HG02571 (cell line): Measurements from ENCODE around the gene PIEZO2.
"Not testable (repeated sequence)": the region's sequence is repeated elsewhere in the genome, so short reads cannot be mapped to it uniquely, and the experiment has no call there.

ENCODE experiments used
- ATAC-seq: cut with Tn5 transposase; IDR thresholded peaks from one replicate; pipeline ENCODE4 v1.9.1; 2021; ENCODE audit warnings: mild to moderate bottlenecking, moderate library complexity; ENCODE audit not compliant: unreplicated experiment

PIEZO2 gene

DNA sequence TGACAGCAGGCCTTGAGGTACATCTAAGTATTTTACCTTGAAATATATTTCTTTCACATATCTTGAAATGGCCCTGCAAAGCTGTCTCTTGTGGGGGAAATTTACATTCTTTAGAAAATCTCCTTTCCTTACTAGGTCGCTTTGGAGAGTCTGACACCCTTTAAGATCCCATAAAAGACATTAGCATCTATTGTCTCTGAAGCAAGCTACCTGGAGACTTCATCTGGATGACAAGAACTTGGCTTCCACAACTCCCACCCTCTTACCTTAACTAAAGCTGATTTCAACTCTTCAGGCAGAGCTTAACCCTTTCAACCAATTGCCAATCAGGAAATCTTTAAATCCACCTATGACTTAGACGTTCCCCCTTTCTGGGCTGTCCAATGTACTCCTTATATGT is 219.3 kb downstream of the PIEZO2 start:
- no peak for ATAC-seq

DNA sequence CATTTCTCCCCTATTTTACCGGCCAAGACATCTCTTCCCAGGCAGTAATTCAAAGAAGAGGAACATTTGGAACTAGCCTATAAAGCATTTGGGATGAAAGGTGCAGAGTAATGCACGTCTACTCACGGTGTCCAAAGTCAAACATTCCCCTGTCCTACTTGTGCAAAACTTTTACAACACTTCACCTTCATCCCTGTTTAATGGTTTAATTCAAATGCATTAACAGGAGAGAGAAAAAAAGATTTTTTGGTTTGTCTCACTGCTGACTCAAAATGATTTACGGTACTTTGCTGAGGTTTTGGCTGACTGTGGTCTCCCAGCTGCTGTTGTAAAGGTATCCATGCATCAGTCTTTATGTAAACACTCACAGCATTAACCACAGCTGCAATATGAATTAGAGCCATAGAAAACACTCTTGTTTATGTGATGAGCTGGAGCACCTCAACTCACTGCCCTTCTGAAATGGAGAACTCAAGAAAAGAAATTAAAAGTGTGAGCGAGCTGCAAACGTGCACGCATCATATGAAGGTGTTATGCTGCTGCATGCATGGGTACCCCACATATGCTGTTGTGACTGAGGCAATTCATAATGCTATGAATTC is 220.5 kb downstream of the PIEZO2 start:
- ATAC-seq, result peak; percentile 49

DNA sequence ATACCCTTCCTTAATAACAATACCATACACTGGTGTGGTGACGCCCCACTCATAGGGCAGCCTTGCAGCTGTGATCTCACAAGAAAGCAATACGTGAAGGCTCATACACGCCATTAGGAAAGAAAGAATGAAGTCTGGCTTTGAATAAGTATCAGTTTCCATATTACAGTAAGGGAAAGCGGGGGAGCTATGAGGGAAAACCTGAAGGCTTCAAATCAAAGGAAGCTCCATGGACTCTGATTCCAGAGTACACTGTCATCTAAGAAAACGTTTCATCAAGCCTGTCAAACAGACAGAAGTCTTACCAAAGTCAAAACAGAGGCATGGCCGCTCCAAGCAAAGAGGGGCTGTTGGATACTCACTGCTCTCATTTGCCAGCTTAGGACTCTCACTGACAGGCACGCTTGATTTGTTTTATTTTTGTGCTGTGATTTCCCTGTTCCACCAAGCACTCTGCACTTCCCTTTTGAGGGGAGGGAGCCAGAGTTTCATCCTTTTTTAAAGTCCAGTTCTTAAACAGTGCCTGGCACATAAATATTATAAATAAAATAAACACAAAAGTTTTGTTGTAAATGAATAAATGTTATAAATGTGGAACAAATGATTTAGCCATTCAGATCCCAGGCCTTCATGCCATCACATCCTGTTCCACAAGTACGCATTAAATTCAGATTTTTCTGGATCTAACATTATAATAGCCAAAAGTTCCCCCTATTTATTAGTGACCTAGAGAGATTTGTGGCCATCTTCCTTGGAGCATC is 221.2 kb downstream of the PIEZO2 start:
- peak; percentile 67 for ATAC-seq

DNA sequence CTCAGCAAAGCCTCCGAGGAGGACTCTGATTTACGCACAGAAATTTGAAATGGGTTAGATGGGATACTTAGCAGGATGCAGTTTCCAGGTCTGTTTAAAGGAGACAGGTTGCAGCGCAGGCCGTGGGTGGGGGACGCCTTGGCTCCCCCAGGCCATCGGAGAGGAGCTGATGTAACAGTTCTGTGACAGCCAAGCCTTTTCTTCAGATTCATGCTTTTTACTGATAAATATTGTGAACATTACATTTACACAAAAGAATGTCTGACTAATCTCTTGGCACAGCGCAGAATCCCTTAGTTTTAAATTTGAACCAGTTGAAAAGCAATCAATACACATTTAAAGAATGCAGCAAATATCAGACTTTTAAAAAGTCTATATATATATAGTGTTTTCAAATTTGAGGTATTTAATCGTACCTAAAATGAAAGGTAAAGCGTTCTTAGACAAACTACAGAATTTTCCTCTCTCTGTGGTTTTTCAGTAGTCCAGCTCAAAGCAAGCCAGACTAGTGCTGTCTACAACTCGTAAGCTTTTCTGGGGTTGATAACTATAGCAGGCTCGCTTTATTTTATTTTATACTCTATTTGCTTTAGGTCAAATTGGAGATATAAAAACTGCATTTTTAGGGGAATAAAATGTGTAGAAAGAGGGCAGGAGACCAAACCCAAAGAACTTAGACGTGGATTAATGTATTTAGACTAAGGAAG is 221.9 kb downstream of the PIEZO2 start:
- no peak for ATAC-seq

DNA sequence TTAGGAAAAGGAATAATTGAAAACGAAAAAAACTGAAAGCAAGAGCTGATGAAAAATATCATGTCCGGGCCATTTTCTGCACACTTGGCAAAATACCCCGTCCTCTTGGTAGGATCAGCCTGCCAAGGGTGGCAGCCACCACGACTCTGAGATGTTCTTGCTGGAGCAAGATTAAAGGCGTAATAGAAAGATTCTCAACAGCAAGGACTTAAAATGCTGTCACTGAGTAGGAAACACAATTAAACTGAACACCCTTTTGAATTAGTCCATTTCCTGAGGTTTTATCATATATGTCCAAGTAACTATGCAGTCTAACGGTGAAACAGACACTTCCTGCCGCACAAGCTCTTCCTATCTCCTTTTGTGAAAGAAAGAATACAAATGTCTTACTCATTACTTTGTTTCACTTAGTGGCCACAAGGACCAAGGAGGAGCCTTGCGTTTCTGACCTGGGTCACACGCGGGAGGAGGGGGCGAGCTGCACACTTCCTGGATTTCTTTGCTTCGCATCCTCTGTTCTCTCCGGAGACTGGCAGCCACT is 222.7 kb downstream of the PIEZO2 start:
- no peak for ATAC-seq

DNA sequence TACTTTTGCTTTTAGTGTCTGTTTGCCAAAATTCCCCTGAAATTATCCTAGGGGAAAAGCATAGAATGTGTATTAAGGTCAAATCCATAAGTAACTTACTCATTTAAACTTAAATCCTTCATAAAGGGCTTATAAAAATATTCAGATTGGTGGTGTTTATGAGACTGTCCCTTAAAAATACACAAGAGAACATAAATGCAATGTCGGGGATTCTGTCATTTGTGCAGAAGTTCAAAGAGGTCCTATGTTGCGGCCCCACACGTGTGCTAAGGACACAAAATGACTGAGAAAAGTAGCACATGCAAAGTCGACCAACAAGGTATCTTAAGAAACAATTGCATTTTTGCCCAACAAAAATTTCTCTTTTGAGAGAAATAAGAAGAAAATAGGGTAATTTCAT is 225.1 kb downstream of the PIEZO2 start:
- ATAC-seq, result no peak

DNA sequence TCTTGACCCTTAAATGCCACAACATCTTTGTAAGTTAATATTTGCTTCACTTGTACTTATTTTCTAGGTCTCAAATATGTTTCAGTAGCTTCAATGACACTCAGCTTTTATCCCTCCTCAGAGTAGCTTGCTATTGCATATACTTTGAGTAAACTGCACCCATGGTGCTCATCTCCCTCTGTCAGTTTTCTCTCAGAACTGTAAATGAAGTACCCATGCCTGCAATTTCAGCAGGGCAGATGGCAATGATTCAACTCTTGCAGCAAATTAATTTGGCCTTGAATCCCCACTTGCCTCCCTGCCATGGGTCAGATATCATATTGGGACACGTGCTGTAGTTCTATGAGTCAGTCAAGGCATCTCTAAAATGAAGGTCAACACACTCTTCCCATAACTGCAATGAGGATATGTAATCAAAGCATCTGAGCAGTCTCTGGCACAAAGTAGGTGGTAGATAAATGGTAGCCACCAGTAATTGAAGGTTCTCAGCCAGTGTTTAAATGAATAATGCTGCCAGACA is 225.8 kb downstream of the PIEZO2 start:
- ATAC-seq, result no peak

DNA sequence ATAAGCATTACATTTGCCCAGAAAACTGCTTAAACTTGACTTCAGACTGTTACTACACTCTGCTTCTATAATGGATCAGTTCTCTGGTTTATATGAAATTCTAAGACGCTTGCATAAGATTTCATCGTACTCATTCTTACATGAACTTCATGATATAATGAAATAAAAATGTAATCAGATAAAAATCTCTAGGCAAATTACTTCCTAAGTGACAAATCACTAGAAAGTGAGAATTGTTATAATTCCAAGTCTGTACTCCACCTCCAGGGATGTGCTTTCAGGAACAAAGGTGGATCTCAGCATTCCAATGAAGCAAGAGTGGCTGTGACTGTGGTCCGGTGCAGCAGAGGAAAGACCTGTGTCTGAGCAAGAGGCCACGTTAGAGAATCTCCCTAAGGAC is 226.2 kb downstream of the PIEZO2 start:
- ATAC-seq, result no peak

DNA sequence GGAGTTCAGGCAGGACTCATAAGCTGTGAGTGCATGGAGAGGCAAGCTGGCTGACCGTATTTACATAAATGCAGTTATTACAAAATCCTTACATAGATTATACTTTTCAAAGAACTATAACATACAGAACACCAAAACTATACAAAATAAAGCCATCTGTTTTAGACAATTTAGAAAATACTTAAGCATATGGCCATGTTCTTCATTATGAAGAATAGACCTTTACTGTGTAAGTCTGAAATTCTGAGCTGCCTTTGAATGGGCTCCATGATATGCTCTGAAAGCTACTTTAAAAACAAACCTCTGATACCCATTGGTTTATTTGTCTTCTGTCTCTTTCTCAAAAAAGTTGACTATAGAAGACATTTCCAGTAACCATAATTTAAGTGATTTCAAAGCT is 226.7 kb downstream of the PIEZO2 start:
- ATAC-seq, result not testable (repeated sequence)

DNA sequence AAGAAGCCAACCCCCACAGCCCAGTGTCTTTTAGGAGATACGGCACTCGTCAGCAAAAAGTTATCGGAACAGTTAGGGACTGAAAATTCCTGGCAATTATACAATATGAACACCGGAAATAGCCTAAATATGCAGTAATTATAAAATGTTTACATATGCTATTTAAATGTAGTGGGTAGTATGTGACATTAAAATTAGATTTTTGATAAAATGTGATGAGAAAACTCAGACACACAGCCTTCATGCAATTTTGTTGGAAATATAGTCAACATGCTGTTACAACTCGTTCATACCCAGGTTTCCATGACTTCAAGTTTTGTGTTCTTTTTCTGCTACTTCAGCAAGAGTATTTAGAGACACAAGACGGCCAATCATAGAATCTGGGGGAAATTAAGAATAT is 229.1 kb downstream of the PIEZO2 start:
- not testable (repeated sequence) for ATAC-seq

DNA sequence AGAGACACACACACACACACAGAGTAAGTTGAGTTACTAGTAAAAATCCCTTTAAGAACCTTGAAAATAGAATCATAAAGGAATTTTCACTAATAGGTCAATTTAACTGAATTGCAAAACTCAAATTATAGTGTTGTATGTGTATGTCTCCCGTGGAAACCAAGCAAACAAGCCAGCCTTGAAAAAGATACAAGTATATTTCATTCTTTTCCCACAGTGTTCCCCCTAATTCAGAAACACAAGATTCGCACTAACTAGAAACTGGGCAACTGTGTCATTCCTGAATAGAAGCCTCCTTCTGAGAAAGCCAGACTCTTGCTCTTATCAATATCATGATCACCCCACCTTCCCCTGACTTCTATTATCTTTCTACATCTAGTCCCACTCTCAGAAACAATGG is 229.5 kb downstream of the PIEZO2 start:
- no peak for ATAC-seq

DNA sequence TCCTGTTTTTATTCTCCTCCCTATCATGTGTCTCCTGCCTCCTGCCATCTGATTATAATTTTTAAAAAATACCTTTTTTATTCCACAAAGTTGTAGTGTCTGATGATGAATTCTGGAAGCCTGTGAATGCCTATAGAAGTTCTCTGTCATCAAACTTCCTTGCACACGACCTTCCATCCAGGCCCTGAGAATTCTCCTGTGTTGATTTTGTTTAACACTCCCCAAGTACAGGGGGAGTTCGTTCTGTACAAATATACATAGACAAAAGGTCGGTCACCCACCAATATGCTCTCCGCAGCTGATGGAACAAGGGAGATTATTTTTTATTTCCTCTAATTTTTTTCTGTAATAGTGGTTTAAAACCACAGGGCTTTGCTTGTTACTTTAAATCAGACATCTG is 232.5 kb downstream of the PIEZO2 start:
- ATAC-seq, result no peak

DNA sequence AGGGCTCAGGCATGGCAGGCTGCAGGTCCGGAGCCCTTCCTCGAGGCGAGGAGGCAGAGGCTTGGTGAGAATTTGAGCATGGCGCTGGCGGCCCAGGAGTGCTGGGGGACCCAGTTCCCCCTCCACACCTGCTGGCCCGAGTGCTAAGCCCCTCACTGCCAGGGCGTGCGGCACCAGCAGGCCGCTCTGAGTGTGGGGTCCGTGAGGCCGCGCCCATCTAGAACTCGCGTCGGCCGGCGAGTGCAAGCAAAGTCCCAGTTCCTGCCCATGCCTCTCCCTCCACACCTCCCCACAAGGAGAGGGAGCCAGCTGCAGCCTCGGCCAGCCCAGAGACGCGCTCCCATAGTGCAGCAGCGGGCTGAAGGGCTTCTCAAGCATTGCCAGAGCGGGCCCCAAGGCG is 233.0 kb downstream of the PIEZO2 start:
- ATAC-seq, result no peak

DNA sequence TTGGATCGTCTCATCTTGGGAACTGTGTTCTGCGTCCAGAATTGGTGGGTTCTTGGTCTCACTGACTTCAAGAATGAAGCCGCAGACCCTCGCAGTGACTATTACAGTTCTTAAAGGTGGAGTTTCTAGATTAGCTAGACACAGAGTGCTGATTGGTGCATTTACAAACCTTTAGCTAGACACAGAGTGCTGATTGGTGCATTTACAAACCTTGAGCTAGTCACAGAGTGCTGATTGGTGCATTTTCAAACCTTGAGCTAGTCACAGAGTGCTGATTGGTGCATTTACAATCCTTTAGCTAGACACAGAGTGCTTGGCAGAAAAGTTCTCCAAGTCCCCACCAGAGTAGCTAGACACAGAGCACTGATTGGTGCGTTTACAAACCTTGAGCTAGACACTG is 233.6 kb downstream of the PIEZO2 start:
- ATAC-seq, result not testable (repeated sequence)

DNA sequence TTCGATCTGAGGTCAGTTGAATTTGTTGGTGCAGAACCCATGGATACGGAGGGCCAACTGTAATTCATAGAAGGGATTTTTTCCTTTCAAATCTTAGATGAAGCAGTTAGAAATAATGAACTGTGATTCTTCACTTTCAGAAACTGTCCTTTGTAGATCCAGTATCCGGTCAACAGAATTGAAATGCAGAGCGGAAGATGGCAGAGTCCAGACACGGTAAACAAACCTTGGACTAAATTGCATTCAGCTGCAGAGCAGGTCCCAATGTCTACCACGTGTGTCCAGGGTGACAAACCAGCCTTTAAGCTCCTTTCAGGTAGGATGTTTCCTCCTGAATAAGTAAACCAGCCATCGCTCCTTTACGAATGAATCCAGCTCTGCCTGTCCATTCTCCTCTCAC is 234.8 kb downstream of the PIEZO2 start:
- not testable (repeated sequence) for ATAC-seq

DNA sequence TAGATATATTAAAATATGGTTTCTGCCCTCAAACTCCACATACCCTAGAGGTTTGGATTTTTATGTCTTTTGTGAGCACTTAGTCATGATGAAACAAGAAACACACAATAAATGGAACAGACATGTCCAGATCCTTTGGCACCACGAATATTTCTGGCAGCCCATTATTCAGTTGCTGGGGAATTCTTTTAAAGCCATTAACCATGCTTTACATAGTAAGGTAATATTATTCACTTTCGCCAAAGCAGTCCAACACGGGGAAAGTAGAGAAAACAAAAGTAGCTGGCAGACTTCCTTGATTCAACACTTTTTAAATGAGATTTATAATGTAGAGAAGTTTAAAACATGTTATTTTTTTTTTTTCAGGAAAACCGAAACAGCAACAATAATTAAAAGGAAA is 235.4 kb downstream of the PIEZO2 start:
- no peak for ATAC-seq

DNA sequence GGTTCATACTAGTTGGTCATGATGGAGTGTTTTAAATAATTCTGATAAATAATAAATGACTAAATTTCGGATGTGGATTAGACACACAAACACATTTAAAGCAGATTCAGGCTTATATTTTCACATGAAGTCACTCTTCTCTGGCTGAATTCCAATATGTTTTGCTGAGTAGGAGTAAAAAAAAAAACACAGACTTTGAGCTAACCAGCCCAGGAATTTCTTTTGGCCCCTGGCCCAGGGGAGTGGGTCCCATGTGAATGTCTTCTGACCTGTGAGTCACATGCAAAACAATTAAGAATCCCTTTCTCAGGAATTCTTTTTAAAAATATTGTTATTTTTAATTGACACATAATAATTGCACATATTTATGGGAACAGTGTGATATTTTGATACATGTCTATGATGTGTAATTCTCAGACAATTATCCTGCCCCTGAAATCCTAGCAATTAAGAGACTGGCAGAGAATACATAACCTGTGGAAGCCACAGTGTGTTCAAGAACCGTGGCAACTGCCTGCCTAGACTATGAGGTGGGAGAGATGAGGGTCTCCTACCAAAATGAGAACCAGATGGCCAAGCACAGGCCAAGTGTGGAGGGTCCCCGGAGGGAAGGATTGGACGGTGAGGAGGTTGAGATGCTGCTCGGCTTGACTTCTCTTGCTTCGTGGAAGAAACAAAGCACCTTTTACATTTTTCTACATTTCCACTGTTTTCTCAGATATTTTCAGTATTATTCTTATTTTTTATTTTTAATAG is 236.4 kb downstream of the PIEZO2 start:
- ATAC-seq, result no peak

DNA sequence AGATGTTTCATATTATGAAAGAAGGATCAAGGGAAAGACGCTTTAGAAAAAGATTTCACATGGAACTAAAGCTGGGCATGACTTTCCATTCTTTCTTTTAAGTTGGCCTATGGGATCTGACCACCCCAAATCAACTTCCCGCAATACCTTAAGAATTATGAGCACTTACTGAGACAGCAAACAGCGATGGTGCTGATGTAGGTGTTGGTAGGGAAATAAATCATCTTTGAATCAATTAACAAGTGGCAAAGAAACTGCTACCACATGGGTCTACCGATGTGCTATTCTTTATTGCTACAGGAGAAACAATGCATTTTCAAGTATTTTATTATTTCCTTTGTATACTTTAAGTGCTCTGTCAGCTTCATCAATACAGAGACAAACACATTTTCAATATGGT is 239.6 kb downstream of the PIEZO2 start:
- ATAC-seq, result no peak

DNA sequence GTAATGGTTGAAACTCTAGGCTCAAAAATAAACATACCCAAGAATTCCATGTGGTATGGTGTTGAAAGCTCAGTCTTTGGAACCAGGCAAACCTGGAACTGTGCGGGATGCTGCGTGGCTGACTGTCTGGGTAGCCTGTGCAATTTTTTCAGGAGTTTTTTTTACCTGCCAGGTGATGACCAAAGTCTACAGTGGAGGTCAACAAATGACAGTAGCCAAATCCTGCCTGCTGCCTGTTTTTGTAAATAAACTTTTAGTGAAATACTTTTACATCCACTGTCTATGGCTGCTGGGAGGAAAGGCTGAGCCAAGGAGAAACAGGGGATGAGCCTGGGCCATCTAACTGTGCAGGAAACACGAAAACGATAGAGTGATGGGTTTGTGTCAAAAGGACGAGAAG is 240.6 kb downstream of the PIEZO2 start:
- ATAC-seq, result no peak

DNA sequence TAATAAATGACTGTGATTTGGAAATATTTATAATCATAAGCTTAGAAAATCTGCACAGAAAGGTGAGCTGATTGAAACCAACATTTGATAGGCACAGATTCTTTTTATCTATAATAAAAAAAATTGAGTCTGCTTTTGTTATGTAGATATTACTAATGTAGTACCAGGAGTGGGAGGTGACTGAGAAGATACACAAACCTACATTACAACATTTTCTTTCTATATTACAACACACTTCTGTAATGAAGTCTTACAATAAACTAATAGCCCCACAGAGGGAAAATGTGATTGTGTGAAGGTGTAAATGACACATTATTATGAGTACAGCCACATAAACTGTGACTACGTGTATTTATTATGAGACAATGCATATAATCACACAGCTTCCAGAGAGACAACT is 241.6 kb downstream of the PIEZO2 start:
- no peak for ATAC-seq

DNA sequence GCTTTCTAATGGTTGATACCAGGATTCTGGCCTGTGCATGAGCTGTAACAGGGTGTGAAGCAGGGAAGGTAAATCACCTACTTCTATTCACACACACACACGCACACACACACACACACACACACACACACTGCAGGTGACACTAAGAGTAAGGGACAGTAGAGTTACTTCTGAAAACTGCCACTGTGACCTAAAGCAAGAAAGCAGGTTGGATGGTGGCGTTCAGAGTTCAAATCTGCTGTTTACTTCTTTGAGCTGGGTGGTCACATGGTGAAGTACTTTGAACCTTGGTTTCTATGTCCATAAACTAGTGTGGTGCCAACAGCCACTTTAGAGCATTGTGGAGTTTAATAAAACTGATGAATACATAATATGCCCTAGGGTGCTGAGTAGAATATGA is 248.0 kb downstream of the PIEZO2 start:
- ATAC-seq, result no peak
